Upper lobe of left lung (tissue), 6 donors: ENCODE measurements around the gene MGAT1. TPM values are rescaled to one million over a fixed set of nuclear protein-coding genes. Genes with fewer than 3 reads are reported as not detected.

Source experiments
- ATAC-seq, 2 donors: fragments of 200-7000 bp; cut with Tn5 transposase; one replicate each; pipeline ENCODE4 v1.9.1; 2022; ENCODE audit warnings: mild to moderate bottlenecking in 2 of 2, moderate library complexity in 2 of 2; ENCODE audit not compliant: low FRiP score in 2 of 2
- DNase-seq, 2 donors: peaks; one replicate each; pipeline ENCODE4 v3.0.0-alpha.2; 2019 to 2020
- H3K27ac ChIP-seq, 4 donors: fragments of 200-600 bp; sonication (generic); one replicate each; pipeline ENCODE4 v1.5.1; 2016 to 2019
- H3K27me3 ChIP-seq, 4 donors: fragments of 200-600 bp; sonication (generic); one replicate each; pipeline ENCODE4 v1.5.1; 2017 to 2019
- H3K36me3 ChIP-seq, 4 donors: fragments of 200-600 bp; sonication (generic); one replicate each; pipeline ENCODE4 v1.5.1; 2016 to 2019
- H3K4me1 ChIP-seq, 4 donors: fragments of 200-600 bp; sonication (generic); one replicate each; pipeline ENCODE4 v1.5.1; 2018 to 2019
- H3K4me3 ChIP-seq, 4 donors: fragments of 200-600 bp; sonication (generic); one replicate each; pipeline ENCODE4 v1.5.1; 2017 to 2019; ENCODE audit warnings: mild to moderate bottlenecking in 2 of 4, moderate library complexity in 1 of 4
- H3K9me3 ChIP-seq, 4 donors: fragments of 200-600 bp; sonication (generic); one replicate each; pipeline ENCODE4 v1.5.1; 2018 to 2019
- EP300 ChIP-seq, 4 donors: sonication (generic); formaldehyde crosslinking; IDR thresholded peaks; one replicate each; pipeline ENCODE4 v1.5.1; 2017; ENCODE audit warnings: antibody characterized with exemption in 4 of 4, control low read depth in 2 of 4
- POLR2A ChIP-seq, 4 donors: fragments of 450-650 bp; IDR thresholded peaks; one replicate each; pipeline ENCODE4 v1.5.1; 2016 to 2017; ENCODE audit warnings: antibody characterized with exemption in 4 of 4, mild to moderate bottlenecking in 2 of 4
- POLR2AphosphoS5 ChIP-seq, 2 donors: sonication (generic); formaldehyde crosslinking; IDR thresholded peaks; one replicate each; pipeline ENCODE4 v1.5.1; 2017; ENCODE audit warnings: antibody characterized with exemption in 2 of 2
- WGBS, 2 donors: methylation state at CpG; one replicate each; pipeline ENCODE4 v1.1.5; 2017 to 2018; 5-methylcytosine and 5-hydroxymethylcytosine counted together
- total RNA-seq, 6 donors: library from RNA; depleted of rRNA in 4 of 6; stranded (reverse); fragments of >200 nt in 4 of 6; gene quantifications; one replicate each; pipeline versions ENCODE4 v1.1.0 to v1.2.1, GENCODE V29; 2016 to 2021
- TF ChIP-seq, protein P1 (sequence below), 6 experiments: fragments of 450-650 bp in 4 of 6; fragments of 200-600 bp in 2 of 6; sonication (generic) in 2 of 6; IDR thresholded peaks; one replicate each; pipeline ENCODE4 v1.5.1; 2016 to 2019; ENCODE audit warnings: antibody characterized with exemption in 6 of 6
- donor health status: DM: no; HTN: no; CAD: no; lungs with moderate emphysema.
- donor health status: DM: no; HTN: yes; CAD: no; lungs with severe emphysema.

MGAT1 gene
- total RNA-seq, 6 donors from 2014 or later, result 148 to 392 (median 277) TPM

DNA sequence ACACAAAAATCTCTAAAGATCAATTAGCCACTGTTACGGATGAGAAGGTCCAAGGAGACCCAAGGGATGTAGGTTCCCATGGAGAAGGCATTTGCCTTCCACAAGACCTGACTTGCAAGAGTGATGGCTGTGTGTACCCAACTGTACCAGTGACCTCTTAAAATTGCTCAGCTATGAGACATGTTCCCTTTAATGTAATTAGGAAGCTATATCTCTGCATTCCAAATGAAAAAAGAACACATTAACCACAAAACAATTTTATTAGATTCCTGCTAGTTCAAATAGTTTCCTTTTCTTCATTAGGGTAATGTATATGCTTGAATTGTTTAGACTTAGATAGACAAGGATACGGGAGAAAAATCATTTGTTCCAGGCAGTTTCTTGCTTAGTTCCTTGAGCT is 66.1 kb downstream of the MGAT1 start:
- ATAC-seq, result no peak
- TF ChIP-seq EP300 (IDR thresholded peaks at IDR 0.05) (no peak), POLR2A (IDR thresholded peaks at IDR 0.05) (no peak), POLR2AphosphoS5 (IDR thresholded peaks at IDR 0.05) (no peak)
- TF ChIP-seq, protein P1, sequence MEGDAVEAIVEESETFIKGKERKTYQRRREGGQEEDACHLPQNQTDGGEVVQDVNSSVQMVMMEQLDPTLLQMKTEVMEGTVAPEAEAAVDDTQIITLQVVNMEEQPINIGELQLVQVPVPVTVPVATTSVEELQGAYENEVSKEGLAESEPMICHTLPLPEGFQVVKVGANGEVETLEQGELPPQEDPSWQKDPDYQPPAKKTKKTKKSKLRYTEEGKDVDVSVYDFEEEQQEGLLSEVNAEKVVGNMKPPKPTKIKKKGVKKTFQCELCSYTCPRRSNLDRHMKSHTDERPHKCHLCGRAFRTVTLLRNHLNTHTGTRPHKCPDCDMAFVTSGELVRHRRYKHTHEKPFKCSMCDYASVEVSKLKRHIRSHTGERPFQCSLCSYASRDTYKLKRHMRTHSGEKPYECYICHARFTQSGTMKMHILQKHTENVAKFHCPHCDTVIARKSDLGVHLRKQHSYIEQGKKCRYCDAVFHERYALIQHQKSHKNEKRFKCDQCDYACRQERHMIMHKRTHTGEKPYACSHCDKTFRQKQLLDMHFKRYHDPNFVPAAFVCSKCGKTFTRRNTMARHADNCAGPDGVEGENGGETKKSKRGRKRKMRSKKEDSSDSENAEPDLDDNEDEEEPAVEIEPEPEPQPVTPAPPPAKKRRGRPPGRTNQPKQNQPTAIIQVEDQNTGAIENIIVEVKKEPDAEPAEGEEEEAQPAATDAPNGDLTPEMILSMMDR (IDR thresholded peaks at IDR 0.05), result no peak

More for the DNA sequence above, 66.1 kb downstream of the MGAT1 start:
- Histone ChIP-seq H3K4me3 (no peak overlapping the region), H3K36me3 (no peaks in the 10 kb centered on the region), H3K4me1 (no peaks in the 10 kb centered on the region), H3K27me3 (no peaks in the 10 kb centered on the region), H3K27ac (no peak overlapping the region), H3K9me3 (no peaks in the 10 kb centered on the region)
- DNase-seq, result no peak
- 82 to 84% methylated on average over 2 of the region's 2 CpGs for WGBS, 2 donors

Other genes starting within 250 kb of the MGAT1 start
- 100 to 1,000 TPM; 232 to 940 (median 596) TPM for gene SCGB3A1, start 211.3 kb downstream of the MGAT1 start, total RNA-seq
- 10 to 100 TPM; 11.7 to 34.0 (median 21.2) TPM for gene FLT4, start 153.2 kb downstream of the MGAT1 start, total RNA-seq
- gene OR2Y1, start 62.7 kb downstream of the MGAT1 start, total RNA-seq, result not detected
- 10 to 100 TPM; 19.6 to 41.2 (median 26.1) TPM for gene ZFP62, start 58.5 kb upstream of the MGAT1 start, total RNA-seq
- 10 to 100 TPM in 1 of 6 donors, 1 to 10 TPM in 4, not detected in 1; 1.2 to 10.0 (median 3.6) TPM for gene BTNL8, start 96.4 kb upstream of the MGAT1 start, total RNA-seq
- under 1 TPM in 3 of 6 donors, not detected in 3; 0.57 to 0.79 (median 0.61) TPM for gene BTNL3, start 186.0 kb upstream of the MGAT1 start, total RNA-seq
- 100 to 1,000 TPM in 4 of 6 donors, 10 to 100 TPM in 2; 71.8 to 634 (median 147) TPM for gene BTNL9, start 237.5 kb upstream of the MGAT1 start, total RNA-seq